ENCODE data around the gene GTF3C1. TPM values are rescaled to one million over a fixed set of nuclear protein-coding genes. Genes with fewer than 3 reads are reported as not detected.
A peak's percentile ranks its signal among the peaks of the same experiment; 100 is the strongest.

Gene GTF3C1
- total and polyA plus RNA-seq, 2 of the 13 experiments (the other 11 are each of a cell fraction or from before 2014, with no cell fraction given): 29.2 to 72.7 TPM

- BruUV-seq (replicated peaks): no TSS peak
- CTCF ChIA-PET (ENCODE audit: low intra/inter-chr PET ratio, low total read pairs): no interaction called here
- FAIRE-seq: no peak
- TF ChIP-seq PCBP2 (optimal IDR thresholded peaks at IDR 0.05; ENCODE audit: low read depth, low read length, poor library complexity, severe bottlenecking): no peak
- TF ChIP-seq SETDB1 (CRISPR knock-in tag; IDR thresholded peaks at IDR 0.05; ENCODE audit: borderline replicate concordance): no peak
- TF ChIP-seq GABPA (IDR thresholded peaks at IDR 0.05; ENCODE audit: low read depth, low read length): 0 out of 2 replicates have a peak, but pooled peaks have one; percentile 4
- TF ChIP-seq GABPA (CRISPR knock-in tag; IDR thresholded peaks at IDR 0.05; ENCODE audit: low read depth): no peak
- no peak for TF ChIP-seq ELF3 (CRISPR knock-in tag; IDR thresholded peaks at IDR 0.05)
- TF ChIP-seq SP1 (IDR thresholded peaks at IDR 0.05): no peak
- TF ChIP-seq SP1 (CRISPR knock-in tag; IDR thresholded peaks at IDR 0.05): no peak
- TF ChIP-seq, protein P1, sequence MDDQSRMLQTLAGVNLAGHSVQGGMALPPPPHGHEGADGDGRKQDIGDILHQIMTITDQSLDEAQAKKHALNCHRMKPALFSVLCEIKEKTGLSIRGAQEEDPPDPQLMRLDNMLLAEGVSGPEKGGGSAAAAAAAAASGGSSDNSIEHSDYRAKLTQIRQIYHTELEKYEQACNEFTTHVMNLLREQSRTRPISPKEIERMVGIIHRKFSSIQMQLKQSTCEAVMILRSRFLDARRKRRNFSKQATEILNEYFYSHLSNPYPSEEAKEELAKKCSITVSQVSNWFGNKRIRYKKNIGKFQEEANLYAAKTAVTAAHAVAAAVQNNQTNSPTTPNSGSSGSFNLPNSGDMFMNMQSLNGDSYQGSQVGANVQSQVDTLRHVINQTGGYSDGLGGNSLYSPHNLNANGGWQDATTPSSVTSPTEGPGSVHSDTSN (CRISPR knock-in tag; IDR thresholded peaks at IDR 0.05; ENCODE audit: borderline replicate concordance): no peak
- TF ChIP-seq ZNF557 (CRISPR knock-in tag; IDR thresholded peaks at IDR 0.05): no peak
- TF ChIP-seq EHMT2 (IDR thresholded peaks at IDR 0.05; ENCODE audit: borderline replicate concordance, low read depth, low read length): no peak
- TF ChIP-seq ZBTB3 (CRISPR knock-in tag; IDR thresholded peaks at IDR 0.05; ENCODE audit: borderline replicate concordance, low read depth): no peak
- TF ChIP-seq ZNF235 (CRISPR knock-in tag; IDR thresholded peaks at IDR 0.05; ENCODE audit: borderline replicate concordance): no peak
- TF ChIP-seq ZBTB1 (CRISPR knock-in tag; IDR thresholded peaks at IDR 0.05; ENCODE audit: borderline replicate concordance): no peak
- TF ChIP-seq TFE3 (CRISPR knock-in tag; IDR thresholded peaks at IDR 0.05): no peak
- TF ChIP-seq, protein P2, sequence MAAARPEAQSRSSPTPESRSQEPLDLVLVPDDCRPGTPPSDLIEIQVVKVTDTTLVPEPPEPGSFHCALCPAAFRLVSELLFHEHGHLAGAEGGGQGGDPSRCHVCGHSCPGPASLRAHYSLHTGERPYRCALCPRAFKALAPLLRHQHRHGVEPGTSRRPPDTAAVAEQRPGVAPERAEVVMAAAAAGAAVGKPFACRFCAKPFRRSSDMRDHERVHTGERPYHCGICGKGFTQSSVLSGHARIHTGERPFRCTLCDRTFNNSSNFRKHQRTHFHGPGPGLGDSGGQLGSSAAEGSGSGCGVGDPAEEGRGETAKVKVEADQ (CRISPR knock-in tag; IDR thresholded peaks at IDR 0.05; ENCODE audit: borderline replicate concordance): no peak
- TF ChIP-seq, protein P3, sequence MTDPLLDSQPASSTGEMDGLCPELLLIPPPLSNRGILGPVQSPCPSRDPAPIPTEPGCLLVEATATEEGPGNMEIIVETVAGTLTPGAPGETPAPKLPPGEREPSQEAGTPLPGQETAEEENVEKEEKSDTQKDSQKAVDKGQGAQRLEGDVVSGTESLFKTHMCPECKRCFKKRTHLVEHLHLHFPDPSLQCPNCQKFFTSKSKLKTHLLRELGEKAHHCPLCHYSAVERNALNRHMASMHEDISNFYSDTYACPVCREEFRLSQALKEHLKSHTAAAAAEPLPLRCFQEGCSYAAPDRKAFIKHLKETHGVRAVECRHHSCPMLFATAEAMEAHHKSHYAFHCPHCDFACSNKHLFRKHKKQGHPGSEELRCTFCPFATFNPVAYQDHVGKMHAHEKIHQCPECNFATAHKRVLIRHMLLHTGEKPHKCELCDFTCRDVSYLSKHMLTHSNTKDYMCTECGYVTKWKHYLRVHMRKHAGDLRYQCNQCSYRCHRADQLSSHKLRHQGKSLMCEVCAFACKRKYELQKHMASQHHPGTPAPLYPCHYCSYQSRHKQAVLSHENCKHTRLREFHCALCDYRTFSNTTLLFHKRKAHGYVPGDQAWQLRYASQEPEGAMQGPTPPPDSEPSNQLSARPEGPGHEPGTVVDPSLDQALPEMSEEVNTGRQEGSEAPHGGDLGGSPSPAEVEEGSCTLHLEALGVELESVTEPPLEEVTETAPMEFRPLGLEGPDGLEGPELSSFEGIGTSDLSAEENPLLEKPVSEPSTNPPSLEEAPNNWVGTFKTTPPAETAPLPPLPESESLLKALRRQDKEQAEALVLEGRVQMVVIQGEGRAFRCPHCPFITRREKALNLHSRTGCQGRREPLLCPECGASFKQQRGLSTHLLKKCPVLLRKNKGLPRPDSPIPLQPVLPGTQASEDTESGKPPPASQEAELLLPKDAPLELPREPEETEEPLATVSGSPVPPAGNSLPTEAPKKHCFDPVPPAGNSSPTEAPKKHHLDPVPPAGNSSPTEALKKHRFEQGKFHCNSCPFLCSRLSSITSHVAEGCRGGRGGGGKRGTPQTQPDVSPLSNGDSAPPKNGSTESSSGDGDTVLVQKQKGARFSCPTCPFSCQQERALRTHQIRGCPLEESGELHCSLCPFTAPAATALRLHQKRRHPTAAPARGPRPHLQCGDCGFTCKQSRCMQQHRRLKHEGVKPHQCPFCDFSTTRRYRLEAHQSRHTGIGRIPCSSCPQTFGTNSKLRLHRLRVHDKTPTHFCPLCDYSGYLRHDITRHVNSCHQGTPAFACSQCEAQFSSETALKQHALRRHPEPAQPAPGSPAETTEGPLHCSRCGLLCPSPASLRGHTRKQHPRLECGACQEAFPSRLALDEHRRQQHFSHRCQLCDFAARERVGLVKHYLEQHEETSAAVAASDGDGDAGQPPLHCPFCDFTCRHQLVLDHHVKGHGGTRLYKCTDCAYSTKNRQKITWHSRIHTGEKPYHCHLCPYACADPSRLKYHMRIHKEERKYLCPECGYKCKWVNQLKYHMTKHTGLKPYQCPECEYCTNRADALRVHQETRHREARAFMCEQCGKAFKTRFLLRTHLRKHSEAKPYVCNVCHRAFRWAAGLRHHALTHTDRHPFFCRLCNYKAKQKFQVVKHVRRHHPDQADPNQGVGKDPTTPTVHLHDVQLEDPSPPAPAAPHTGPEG (CRISPR knock-in tag; IDR thresholded peaks at IDR 0.05): no peak
These were observed 110.3 kb downstream of the GTF3C1 start for GRCh38 chr16:27439271-27440018.

More at GRCh38 chr16:27439271-27440018, 110.3 kb downstream of the GTF3C1 start:
- DNase-seq (ENCODE audit: low spot score) (no peak), ATAC-seq (no peak)
- H4K20me1 ChIP-seq (ENCODE audit: insufficient read depth, low read length): no peaks in the 10 kb centered on the region
- H3K9me3 ChIP-seq (ENCODE audit: low read length): peaks cover 4% of the 10 kb centered on the region
- no peak overlapping the region for H2AFZ ChIP-seq (ENCODE audit: low read length)
- H3K79me2 ChIP-seq (ENCODE audit: insufficient read depth, low read length): no peaks in the 10 kb centered on the region
- H3K27me3 ChIP-seq (ENCODE audit: control insufficient read depth in 1 of 2, insufficient read depth in 2 of 2, low read length in 2 of 2): no peaks in the 10 kb centered on the region; a peak in 1 of 5 replicates
- WGBS (ENCODE audit: low lambda C conversion rate): 51% methylated on average over 18 of the region's 18 CpGs
- H3K4me1 ChIP-seq (ENCODE audit: insufficient read depth, low read length): no peaks in the 10 kb centered on the region
- POLR2A ChIA-PET: no interaction called here
- in situ Hi-C loops (cut with HindIII; ENCODE audit: extremely low pct_ligation_motif_present, low pct_unique_long_range_greater_than_20kb) (no loop called here), intact Hi-C loops (cut with micrococcal nuclease; ENCODE audit: unreplicated experiment) (no loop called here)
- no peak overlapping the region for H3K4me2 ChIP-seq (ENCODE audit: low read depth, low read length)
- H3K27ac ChIP-seq (ENCODE audit: extremely low read length, insufficient read depth, low read length): no peak overlapping the region
- H3K36me3 ChIP-seq (replicated peaks in 1 of 2; ENCODE audit: control insufficient read depth in 1 of 2, insufficient read depth in 2 of 2, low read length in 2 of 2): no peaks in the 10 kb centered on the region
- H3K9ac ChIP-seq (ENCODE audit: insufficient read depth, low read depth, low read length): no peak overlapping the region
- no peak overlapping the region for H3K4me3 ChIP-seq (replicated peaks in 1 of 3; ENCODE audit: insufficient read depth in 1 of 3, low read depth in 2 of 3, low read length in 3 of 3)

Measured in HepG2 (cell line).